ENCODE results near the gene INPP5A. TPM values are rescaled to one million over a fixed set of nuclear protein-coding genes. Genes with fewer than 3 reads are reported as not detected.

Gene INPP5A
- total RNA-seq, 1 experiment from 2014 or later = 14.7 TPM

DNA sequence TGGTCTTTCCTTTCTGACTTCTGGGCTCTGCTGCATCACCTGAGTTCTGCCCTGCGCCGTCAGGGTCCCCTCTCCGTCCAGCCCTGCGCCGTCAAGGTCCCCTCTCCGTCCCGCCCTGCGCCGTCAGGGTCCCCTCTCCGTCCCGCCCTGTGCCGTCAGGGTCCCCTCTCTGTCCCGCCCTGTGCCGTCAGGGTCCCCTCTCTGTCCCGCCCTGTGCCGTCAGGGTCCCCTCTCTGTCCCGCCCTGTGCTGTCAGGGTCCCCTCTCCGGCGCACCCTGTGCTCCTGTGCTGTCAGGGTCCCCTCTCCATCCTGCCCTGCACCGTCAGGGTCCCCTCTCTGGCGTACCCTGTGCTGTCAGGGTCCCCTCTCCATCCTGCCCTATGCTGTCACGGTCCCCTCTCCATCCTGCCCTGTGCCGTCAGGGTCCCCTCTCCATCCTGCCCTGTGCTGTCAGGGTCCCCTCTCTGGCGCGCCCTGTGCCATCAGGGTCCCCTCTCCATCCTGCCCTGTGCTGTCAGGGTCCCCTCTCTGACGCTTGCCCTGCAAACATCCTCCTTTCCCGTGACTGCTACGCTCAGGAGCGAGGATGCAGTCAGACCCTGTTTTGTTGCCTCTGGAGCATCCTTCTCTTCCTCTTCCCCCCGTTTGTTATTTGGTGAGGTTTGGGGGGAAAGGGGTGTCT lies 66.4 kb downstream of the INPP5A start:
- ChIA-PET POLR2A (interaction anchor here (0.7 kb wide), 1 partner anchor 11 kb away, joined by 3 read pairs; no protein-coding TSS in a partner anchor), CTCF (interaction anchor here (0.7 kb wide), 1 partner anchor 30 kb away, joined by 7 read pairs; no protein-coding TSS in a partner anchor)
- H3K9me3 Mint-ChIP-seq (ENCODE audit: unreplicated experiment) = peaks cover 18% of the 10 kb centered on the region
- BruUV-seq (replicated peaks) = no TSS peak
- TF ChIP-seq, protein P1, sequence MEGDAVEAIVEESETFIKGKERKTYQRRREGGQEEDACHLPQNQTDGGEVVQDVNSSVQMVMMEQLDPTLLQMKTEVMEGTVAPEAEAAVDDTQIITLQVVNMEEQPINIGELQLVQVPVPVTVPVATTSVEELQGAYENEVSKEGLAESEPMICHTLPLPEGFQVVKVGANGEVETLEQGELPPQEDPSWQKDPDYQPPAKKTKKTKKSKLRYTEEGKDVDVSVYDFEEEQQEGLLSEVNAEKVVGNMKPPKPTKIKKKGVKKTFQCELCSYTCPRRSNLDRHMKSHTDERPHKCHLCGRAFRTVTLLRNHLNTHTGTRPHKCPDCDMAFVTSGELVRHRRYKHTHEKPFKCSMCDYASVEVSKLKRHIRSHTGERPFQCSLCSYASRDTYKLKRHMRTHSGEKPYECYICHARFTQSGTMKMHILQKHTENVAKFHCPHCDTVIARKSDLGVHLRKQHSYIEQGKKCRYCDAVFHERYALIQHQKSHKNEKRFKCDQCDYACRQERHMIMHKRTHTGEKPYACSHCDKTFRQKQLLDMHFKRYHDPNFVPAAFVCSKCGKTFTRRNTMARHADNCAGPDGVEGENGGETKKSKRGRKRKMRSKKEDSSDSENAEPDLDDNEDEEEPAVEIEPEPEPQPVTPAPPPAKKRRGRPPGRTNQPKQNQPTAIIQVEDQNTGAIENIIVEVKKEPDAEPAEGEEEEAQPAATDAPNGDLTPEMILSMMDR (IDR thresholded peaks at IDR 0.05; ENCODE audit: unreplicated experiment) = no peak
- H3K4me1 Mint-ChIP-seq (ENCODE audit: insufficient read depth, unreplicated experiment) = no peaks in the 10 kb centered on the region
- no peaks in the 10 kb centered on the region for H3K36me3 Mint-ChIP-seq (ENCODE audit: insufficient read depth, unreplicated experiment)
- no peak overlapping the region for H3K27ac Mint-ChIP-seq (ENCODE audit: low read depth, unreplicated experiment)
- H3K4me3 Mint-ChIP-seq (ENCODE audit: unreplicated experiment) = no peak overlapping the region
- no peaks in the 10 kb centered on the region for H3K27me3 Mint-ChIP-seq (ENCODE audit: insufficient read depth, unreplicated experiment)
- DNase-seq (ENCODE audit: unreplicated experiment) = no peak
- intact Hi-C loops (cut with micrococcal nuclease) = no loop called here

DNA sequence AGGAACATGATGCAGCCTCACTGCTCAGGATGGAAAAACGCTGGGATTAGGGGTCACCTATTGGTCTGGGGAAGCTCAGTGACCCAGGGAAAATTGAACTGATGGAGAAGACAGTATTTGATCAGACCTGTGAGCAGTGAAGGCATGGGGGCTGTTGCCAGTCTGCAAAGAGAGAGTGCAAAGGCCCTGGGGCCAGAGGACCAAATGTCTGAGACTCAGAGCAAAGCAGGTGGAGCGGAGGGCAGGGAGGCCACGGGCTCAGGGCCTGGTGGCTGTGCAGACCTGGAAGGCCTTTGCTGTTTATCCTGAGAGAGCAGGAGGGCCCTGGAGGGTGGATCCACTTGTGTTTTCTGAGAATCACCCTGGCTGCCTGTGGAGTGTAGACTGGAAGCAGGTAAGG lies 67.1 kb downstream of the INPP5A start:
- POLR2A ChIA-PET = no interaction called here
- H3K4me1 Mint-ChIP-seq (ENCODE audit: insufficient read depth, unreplicated experiment) = no peaks in the 10 kb centered on the region
- no TSS peak for BruUV-seq (replicated peaks)
- H3K4me3 Mint-ChIP-seq (ENCODE audit: unreplicated experiment) = no peak overlapping the region
- TF ChIP-seq, protein P1 (IDR thresholded peaks at IDR 0.05; ENCODE audit: unreplicated experiment) = no peak
- H3K27ac Mint-ChIP-seq (ENCODE audit: low read depth, unreplicated experiment) = no peak overlapping the region
- no peaks in the 10 kb centered on the region for H3K36me3 Mint-ChIP-seq (ENCODE audit: insufficient read depth, unreplicated experiment)
- no peak for DNase-seq (ENCODE audit: unreplicated experiment)
- H3K27me3 Mint-ChIP-seq (ENCODE audit: insufficient read depth, unreplicated experiment) = no peaks in the 10 kb centered on the region
- H3K9me3 Mint-ChIP-seq (ENCODE audit: unreplicated experiment) = peaks cover 18% of the 10 kb centered on the region
- intact Hi-C loops (cut with micrococcal nuclease) = no loop called here
- CTCF ChIA-PET = no interaction called here

DNA sequence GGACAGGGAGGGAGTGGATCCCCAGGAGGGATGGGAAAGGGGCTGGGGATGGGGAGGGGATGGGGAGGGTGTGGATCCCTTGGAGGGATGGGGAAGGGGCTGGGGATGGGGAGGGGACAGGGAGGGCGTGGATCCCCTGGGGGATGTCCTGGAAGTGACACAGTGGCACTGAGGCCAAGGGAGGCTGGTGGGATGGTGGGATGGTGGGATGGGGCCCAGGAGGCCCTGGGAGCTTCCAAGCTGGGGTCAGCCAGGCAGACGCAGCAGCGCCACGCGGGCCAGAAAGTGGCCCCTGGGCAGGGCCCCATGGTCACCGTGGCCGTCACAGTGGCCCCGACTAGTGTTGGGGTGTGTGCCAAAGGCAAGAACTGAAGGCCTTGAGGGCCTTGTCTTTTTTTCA lies 67.8 kb downstream of the INPP5A start:
- Mint-ChIP-seq H3K4me3 (ENCODE audit: unreplicated experiment) (no peak overlapping the region), H3K27me3 (ENCODE audit: insufficient read depth, unreplicated experiment) (no peaks in the 10 kb centered on the region), H3K9me3 (ENCODE audit: unreplicated experiment) (peaks cover 14% of the 10 kb centered on the region), H3K27ac (ENCODE audit: low read depth, unreplicated experiment) (no peak overlapping the region), H3K36me3 (ENCODE audit: insufficient read depth, unreplicated experiment) (no peaks in the 10 kb centered on the region), H3K4me1 (ENCODE audit: insufficient read depth, unreplicated experiment) (no peaks in the 10 kb centered on the region)
- POLR2A ChIA-PET = no interaction called here
- TF ChIP-seq, protein P1 (IDR thresholded peaks at IDR 0.05; ENCODE audit: unreplicated experiment) = no peak
- no peak for DNase-seq (ENCODE audit: unreplicated experiment)
- CTCF ChIA-PET = interaction anchor here (1.2 kb wide), 1 partner anchor 50 kb away, joined by 3 read pairs; no protein-coding TSS in a partner anchor
- no TSS peak for BruUV-seq (replicated peaks)
- intact Hi-C loops (cut with micrococcal nuclease) = no loop called here

DNA sequence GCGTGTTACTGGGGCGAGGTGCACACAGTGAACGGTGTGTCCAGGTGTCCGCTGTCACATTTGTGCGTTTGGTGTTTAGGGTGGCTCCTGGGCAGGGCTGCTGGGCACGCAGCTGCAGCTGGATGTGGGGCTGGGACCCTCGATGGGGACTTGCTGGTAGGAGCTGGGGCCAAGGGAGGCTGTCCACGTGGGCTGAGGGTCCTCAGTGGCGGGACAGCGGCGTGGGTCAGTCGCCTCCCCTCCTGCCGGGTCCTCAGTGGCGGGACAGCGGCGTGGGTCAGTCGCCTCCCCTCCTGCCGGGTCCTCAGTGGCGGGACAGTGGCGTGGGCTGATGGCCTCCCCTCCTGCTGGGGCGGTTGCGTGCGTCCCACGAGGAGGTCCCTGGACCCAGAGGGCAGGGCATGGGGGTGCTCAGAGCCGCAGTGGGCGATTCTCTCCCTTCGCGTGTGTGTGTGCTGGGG lies 68.5 kb downstream of the INPP5A start:
- no peaks in the 10 kb centered on the region for H3K36me3 Mint-ChIP-seq (ENCODE audit: insufficient read depth, unreplicated experiment)
- ChIA-PET CTCF (interaction anchor here (1.2 kb wide), 1 partner anchor 50 kb away, joined by 3 read pairs; no protein-coding TSS in a partner anchor), POLR2A (no interaction called here)
- no peaks in the 10 kb centered on the region for H3K4me1 Mint-ChIP-seq (ENCODE audit: insufficient read depth, unreplicated experiment)
- no peaks in the 10 kb centered on the region for H3K27me3 Mint-ChIP-seq (ENCODE audit: insufficient read depth, unreplicated experiment)
- TF ChIP-seq, protein P1 (IDR thresholded peaks at IDR 0.05; ENCODE audit: unreplicated experiment) = no peak
- DNase-seq (ENCODE audit: unreplicated experiment) = no peak
- no TSS peak for BruUV-seq (replicated peaks)
- no peak overlapping the region for H3K27ac Mint-ChIP-seq (ENCODE audit: low read depth, unreplicated experiment)
- H3K9me3 Mint-ChIP-seq (ENCODE audit: unreplicated experiment) = peaks cover 7% of the 10 kb centered on the region
- no peak overlapping the region for H3K4me3 Mint-ChIP-seq (ENCODE audit: unreplicated experiment)
- intact Hi-C loops (cut with micrococcal nuclease) = no loop called here
